Activated CD4-positive, alpha-beta T cell treated with anti-CD3 and anti-CD28 coated beads for 36 hours (primary cell): ENCODE data around the gene C1QL2. TPM values are rescaled to one million over a fixed set of nuclear protein-coding genes. Genes with fewer than 3 reads are reported as not detected.

Experiments used
- ATAC-seq: fragments of 200-7000 bp; cut with Tn5 transposase; one replicate; pipeline ENCODE4 v1.10.0; 2021; ENCODE audit warnings: mild to moderate bottlenecking, moderate library complexity
- CTCF ChIA-PET: fragments of 350-600 bp; sonication (Branson Sonifier 250); formaldehyde crosslinking; loops from one replicate; lab custom pipeline; 2021; ENCODE audit warnings: antibody characterized with exemption; lab: Charles Lee
- POLR2A ChIA-PET: fragments of 350-600 bp; sonication (Branson Sonifier 250); formaldehyde crosslinking; loops from one replicate; lab custom pipeline; 2021; ENCODE audit warnings: antibody characterized with exemption, inconsistent platforms; lab: Charles Lee
- DNase-seq: peaks from one replicate; pipeline ENCODE4 v3.0.0-alpha.2; 2020
- H3K27ac Mint-ChIP-seq: one replicate; pipeline ENCODE4 v1.8.0; 2021; ENCODE audit warnings: mixed read lengths
- H3K27me3 Mint-ChIP-seq: one replicate; pipeline ENCODE4 v1.8.0; 2021; ENCODE audit warnings: mixed read lengths
- H3K36me3 Mint-ChIP-seq: one replicate; pipeline ENCODE4 v1.8.0; 2021; ENCODE audit warnings: low read depth, mixed read lengths
- H3K4me1 Mint-ChIP-seq: one replicate; pipeline ENCODE4 v1.8.0; 2021; ENCODE audit warnings: mixed read lengths
- H3K4me3 Mint-ChIP-seq: one replicate; pipeline ENCODE4 v1.8.0; 2021; ENCODE audit warnings: mild to moderate bottlenecking, moderate library complexity, mixed read lengths
- H3K9me3 Mint-ChIP-seq: one replicate; pipeline ENCODE4 v1.8.0; 2021; ENCODE audit warnings: low read depth, mixed read lengths
- intact Hi-C, 2 experiments: fragments of 100-400 bp; cut with DNase I in 1 of 2; cut with micrococcal nuclease in 1 of 2; formaldehyde crosslinking; loops; one replicate each; pipeline versions ENCODE4 v1.14.2 to v1.15.1; 2022 to 2024; cut with DNase I, micrococcal nuclease
- total RNA-seq, 2 experiments: library from RNA; stranded (reverse); gene quantifications; one replicate each; pipeline ENCODE4 v1.2.3, GENCODE V29; 2021

The C1QL2 gene
- total RNA-seq, 2 experiments from 2014 or later: not detected

GRCh38 chr2:119196301-119197125 is 38.0 kb upstream of the C1QL2 start:
- CTCF ChIA-PET: interaction anchor here (0.6 to 1.0 kb wide), 2 partner anchors 314 to 726 kb away, joined by 3 read pairs; no protein-coding TSS in a partner anchor
- Mint-ChIP-seq H3K9me3 (no peaks in the 10 kb centered on the region), H3K4me1 (no peaks in the 10 kb centered on the region), H3K27ac (no peak overlapping the region), H3K27me3 (peaks cover 18% of the 10 kb centered on the region), H3K4me3 (no peak overlapping the region), H3K36me3 (no peaks in the 10 kb centered on the region)
- no peak for DNase-seq
- ATAC-seq: no peak
- POLR2A ChIA-PET: no interaction called here
- intact Hi-C loops: no loop called here

DNA sequence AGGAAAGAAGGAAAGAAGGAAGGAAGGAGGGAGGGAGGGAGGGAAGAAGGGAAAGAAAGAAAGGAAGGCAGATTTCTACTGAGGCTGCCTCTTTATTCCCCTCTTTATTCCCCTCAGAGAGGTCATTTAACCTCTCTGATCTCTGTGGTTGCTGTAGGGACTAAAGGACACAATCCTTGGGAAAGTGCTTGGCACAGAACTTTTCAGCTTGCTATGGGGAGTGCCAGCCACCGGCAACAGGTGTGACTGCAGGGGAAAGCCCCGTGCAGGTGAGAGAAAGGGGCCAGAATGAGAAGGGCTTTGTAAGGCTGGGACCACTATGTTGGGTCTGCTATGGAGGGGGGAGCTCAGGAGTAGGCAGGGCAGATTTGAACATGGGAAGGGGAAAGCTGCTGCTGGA is 37.3 kb upstream of the C1QL2 start:
- ChIA-PET POLR2A (no interaction called here), CTCF (no interaction called here)
- H3K4me3 Mint-ChIP-seq: no peak overlapping the region
- H3K27me3 Mint-ChIP-seq: peaks cover 18% of the 10 kb centered on the region
- no peak overlapping the region for H3K27ac Mint-ChIP-seq
- no peak for ATAC-seq
- H3K36me3 Mint-ChIP-seq: no peaks in the 10 kb centered on the region
- no peaks in the 10 kb centered on the region for H3K9me3 Mint-ChIP-seq
- intact Hi-C loops: no loop called here
- DNase-seq: no peak
- no peaks in the 10 kb centered on the region for H3K4me1 Mint-ChIP-seq

DNA sequence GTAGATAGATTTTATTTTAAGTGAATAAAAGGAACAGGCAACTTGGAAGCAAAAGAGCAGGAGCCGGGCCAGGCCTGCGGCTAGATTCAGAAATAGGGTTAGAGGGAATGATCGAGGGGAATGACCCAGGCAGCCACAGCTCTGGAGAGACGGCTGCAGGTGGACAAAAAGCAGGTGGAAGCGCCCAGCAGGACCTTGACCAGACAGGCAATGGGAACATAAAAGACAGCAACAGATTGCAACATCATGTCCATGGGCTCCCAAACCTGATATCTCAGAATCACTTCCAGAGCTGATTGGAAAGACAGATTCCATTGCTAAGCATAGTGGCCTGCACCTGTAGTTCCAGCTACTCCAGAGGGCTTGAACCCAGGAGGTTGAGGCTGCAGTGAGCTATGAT is 36.5 kb upstream of the C1QL2 start:
- Mint-ChIP-seq H3K4me3 (no peak overlapping the region), H3K27me3 (peaks cover 21% of the 10 kb centered on the region), H3K27ac (no peak overlapping the region), H3K4me1 (no peaks in the 10 kb centered on the region), H3K36me3 (no peaks in the 10 kb centered on the region), H3K9me3 (no peaks in the 10 kb centered on the region)
- intact Hi-C loops: no loop called here
- ChIA-PET POLR2A (no interaction called here), CTCF (no interaction called here)
- ATAC-seq (no peak), DNase-seq (no peak)

- POLR2A ChIA-PET: no interaction called here
- intact Hi-C loops: no loop called here
These were observed 34.3 kb upstream of the C1QL2 start for GRCh38 chr2:119192893-119193292.

GRCh38 chr2:119190321-119191111 is 32.0 kb upstream of the C1QL2 start:
- Mint-ChIP-seq H3K9me3 (no peaks in the 10 kb centered on the region), H3K27ac (no peak overlapping the region), H3K4me1 (no peaks in the 10 kb centered on the region), H3K36me3 (no peaks in the 10 kb centered on the region), H3K4me3 (no peak overlapping the region), H3K27me3 (peaks cover 15% of the 10 kb centered on the region)
- ChIA-PET POLR2A (no interaction called here), CTCF (interaction anchor here (0.7 kb wide), 1 partner anchor 76 kb away, joined by 3 read pairs; no protein-coding TSS in a partner anchor)
- no peak for ATAC-seq
- intact Hi-C loops: no loop called here
- no peak for DNase-seq

More at GRCh38 chr2:119192893-119193292, 34.3 kb upstream of the C1QL2 start:
- Mint-ChIP-seq H3K36me3 (no peaks in the 10 kb centered on the region), H3K27ac (no peak overlapping the region), H3K27me3 (peaks cover 15% of the 10 kb centered on the region), H3K9me3 (no peaks in the 10 kb centered on the region), H3K4me1 (no peaks in the 10 kb centered on the region), H3K4me3 (no peak overlapping the region)
- CTCF ChIA-PET: interaction anchor here (1.1 kb wide), 1 partner anchor 26 kb away, joined by 4 read pairs; no protein-coding TSS in a partner anchor
- DNase-seq (no peak), ATAC-seq (no peak)

- intact Hi-C loops: no loop called here
- CTCF ChIA-PET: interaction anchor here (0.6 to 1.5 kb wide), 2 partner anchors 12 to 329 kb away, joined by 3 to 5 read pairs; no protein-coding TSS in a partner anchor
- H3K4me1 Mint-ChIP-seq: no peaks in the 10 kb centered on the region
- no peaks in the 10 kb centered on the region for H3K27me3 Mint-ChIP-seq
- no peak overlapping the region for H3K4me3 Mint-ChIP-seq
- no peak overlapping the region for H3K27ac Mint-ChIP-seq
- H3K36me3 Mint-ChIP-seq: no peaks in the 10 kb centered on the region
- no peaks in the 10 kb centered on the region for H3K9me3 Mint-ChIP-seq
- DNase-seq (no peak), ATAC-seq (no peak)
- POLR2A ChIA-PET: no interaction called here
These were observed 26.0 kb upstream of the C1QL2 start for GRCh38 chr2:119184512-119184911.

DNA sequence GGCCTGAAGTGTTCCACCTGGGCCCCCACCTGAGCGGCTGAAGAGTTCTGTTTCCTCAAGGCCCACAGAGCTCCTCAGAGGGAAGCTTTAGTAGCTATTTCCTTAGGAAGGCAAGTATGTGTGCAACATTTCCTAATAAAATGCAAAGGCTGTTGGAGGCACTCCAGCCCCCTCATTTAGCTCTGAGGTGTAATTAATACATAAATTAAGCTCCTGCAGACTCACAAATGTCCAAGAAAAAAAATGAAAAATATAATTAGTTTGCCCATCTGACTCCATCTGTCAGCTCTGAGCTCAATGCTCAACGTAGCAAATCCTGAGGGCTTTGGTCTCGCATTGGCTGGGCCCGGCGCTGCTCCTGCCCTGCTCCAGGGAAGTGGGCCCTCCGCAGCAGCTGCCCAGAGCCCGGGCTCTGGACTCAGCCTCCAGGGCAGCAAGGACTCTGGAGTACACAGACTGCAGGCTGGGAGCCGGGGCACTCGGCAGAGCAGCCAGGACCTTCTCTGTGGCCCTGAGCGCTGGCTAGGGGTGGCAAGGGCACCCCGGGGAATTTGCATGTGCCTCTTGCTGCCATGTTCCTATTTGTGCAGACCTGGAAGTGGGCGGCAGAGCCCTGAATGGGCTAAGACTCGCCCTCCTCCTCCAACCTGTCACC is 23.4 kb upstream of the C1QL2 start:
- Mint-ChIP-seq H3K9me3 (no peaks in the 10 kb centered on the region), H3K27me3 (no peaks in the 10 kb centered on the region), H3K27ac (no peak overlapping the region), H3K4me1 (no peaks in the 10 kb centered on the region), H3K36me3 (no peaks in the 10 kb centered on the region), H3K4me3 (no peak overlapping the region)
- POLR2A ChIA-PET: no interaction called here
- intact Hi-C loops: no loop called here
- DNase-seq (no peak), ATAC-seq (no peak)
- CTCF ChIA-PET: no interaction called here

DNA sequence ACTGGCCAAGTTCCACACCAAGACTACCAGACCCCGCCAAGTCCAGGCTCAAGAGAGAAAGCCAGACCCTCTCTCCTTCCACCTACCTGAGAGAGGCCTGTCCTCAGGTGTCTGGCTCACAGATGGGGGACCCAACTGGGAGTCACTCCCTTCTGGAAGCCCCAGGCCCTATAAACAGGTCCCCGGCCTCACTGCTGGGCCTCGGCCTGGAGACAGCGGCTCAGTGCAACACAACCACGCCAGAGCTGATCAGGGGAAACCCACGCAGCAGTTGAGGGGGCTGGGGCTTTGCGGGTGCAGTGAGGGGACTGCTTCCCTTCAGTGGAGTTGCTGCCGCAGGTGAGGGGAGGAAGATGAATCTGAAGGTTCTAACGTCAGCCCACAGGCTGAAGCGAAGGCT is 22.8 kb upstream of the C1QL2 start:
- Mint-ChIP-seq H3K36me3 (no peaks in the 10 kb centered on the region), H3K9me3 (no peaks in the 10 kb centered on the region), H3K27ac (no peak overlapping the region), H3K4me1 (no peaks in the 10 kb centered on the region), H3K4me3 (no peak overlapping the region), H3K27me3 (no peaks in the 10 kb centered on the region)
- ChIA-PET POLR2A (no interaction called here), CTCF (no interaction called here)
- no peak for ATAC-seq
- DNase-seq: no peak
- intact Hi-C loops: no loop called here

GRCh38 chr2:119180892-119181291 is 22.3 kb upstream of the C1QL2 start:
- no peaks in the 10 kb centered on the region for H3K27me3 Mint-ChIP-seq

DNA sequence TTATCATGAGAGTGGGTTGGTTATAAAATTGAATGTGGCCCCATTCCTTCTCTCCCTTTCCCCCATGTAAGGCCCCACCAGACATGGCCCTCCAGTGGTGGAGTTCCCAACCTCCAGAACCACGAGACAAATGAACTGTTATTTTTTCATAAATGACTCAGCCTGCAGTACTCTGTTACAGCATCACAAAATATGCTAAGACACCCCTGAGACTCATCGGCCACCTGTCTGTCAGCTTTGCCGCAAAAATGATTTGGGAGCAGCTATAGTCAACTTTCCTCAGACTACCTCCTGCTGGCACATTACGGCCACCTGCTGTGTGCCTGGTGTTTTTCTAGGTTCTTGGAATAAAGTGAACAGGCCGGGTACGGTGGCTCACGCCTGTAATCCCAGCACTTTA is 21.4 kb upstream of the C1QL2 start:
- Mint-ChIP-seq H3K4me3 (no peak overlapping the region), H3K4me1 (no peaks in the 10 kb centered on the region), H3K36me3 (no peaks in the 10 kb centered on the region), H3K27ac (no peak overlapping the region), H3K9me3 (no peaks in the 10 kb centered on the region), H3K27me3 (no peaks in the 10 kb centered on the region)
- intact Hi-C loops: loop anchor here (10.0 kb wide), 2 partner anchors 165 to 955 kb away; no protein-coding TSS in a partner anchor
- CTCF ChIA-PET: no interaction called here
- POLR2A ChIA-PET: no interaction called here
- no peak for ATAC-seq
- DNase-seq: no peak

More at GRCh38 chr2:119180892-119181291, 22.3 kb upstream of the C1QL2 start:
- Mint-ChIP-seq H3K4me3 (no peak overlapping the region), H3K36me3 (no peaks in the 10 kb centered on the region), H3K9me3 (no peaks in the 10 kb centered on the region), H3K4me1 (no peaks in the 10 kb centered on the region), H3K27ac (no peak overlapping the region)
- ATAC-seq (no peak), DNase-seq (no peak)
- intact Hi-C loops: no loop called here
- ChIA-PET POLR2A (no interaction called here), CTCF (no interaction called here)

DNA sequence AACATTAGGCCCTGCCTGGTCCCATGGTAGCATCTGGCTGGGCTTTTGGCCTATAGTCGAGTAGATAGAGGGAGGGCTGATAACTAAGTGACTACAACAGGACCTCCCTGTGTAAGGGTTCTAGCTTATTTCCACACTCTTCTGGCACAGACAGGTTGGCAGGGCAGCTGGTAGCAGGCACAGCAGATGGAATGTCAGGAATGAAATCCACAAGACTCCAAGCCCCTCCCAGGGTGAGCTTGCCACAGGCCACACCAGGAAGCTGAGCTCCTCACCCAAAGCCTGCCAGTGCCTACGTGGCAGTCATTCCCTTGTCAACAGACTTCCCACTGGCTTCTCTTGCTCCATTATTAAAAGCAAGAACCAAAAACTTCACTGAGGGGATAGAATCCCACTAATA is 20.7 kb upstream of the C1QL2 start:
- intact Hi-C loops: loop anchor here (10.0 kb wide), 2 partner anchors 164 to 954 kb away; no protein-coding TSS in a partner anchor
- Mint-ChIP-seq H3K4me1 (no peaks in the 10 kb centered on the region), H3K27ac (no peak overlapping the region), H3K36me3 (no peaks in the 10 kb centered on the region), H3K27me3 (no peaks in the 10 kb centered on the region), H3K4me3 (no peak overlapping the region), H3K9me3 (no peaks in the 10 kb centered on the region)
- POLR2A ChIA-PET: no interaction called here
- DNase-seq: no peak
- no peak for ATAC-seq
- CTCF ChIA-PET: interaction anchor here (0.6 kb wide), 1 partner anchor 19 kb away, joined by 4 read pairs; no protein-coding TSS in a partner anchor
